Activated CD8-positive, alpha-beta T cell treated with anti-CD3 and anti-CD28 coated beads for 36 hours (primary cell): ENCODE measurements around the gene C1QTNF8. TPM values are rescaled to one million over a fixed set of nuclear protein-coding genes. Genes with fewer than 3 reads are reported as not detected.

Experiments used
- ATAC-seq: fragments of 200-7000 bp; cut with Tn5 transposase; one replicate; pipeline ENCODE4 v1.10.0; 2021; ENCODE audit warnings: mild to moderate bottlenecking, moderate library complexity
- CTCF ChIA-PET: fragments of 350-600 bp; sonication (Branson Sonifier 250); formaldehyde crosslinking; loops from one replicate; lab custom pipeline; 2021; ENCODE audit warnings: antibody characterized with exemption; lab: Charles Lee
- POLR2A ChIA-PET: fragments of 350-600 bp; sonication (Branson Sonifier 250); formaldehyde crosslinking; loops from one replicate; lab custom pipeline; 2021; ENCODE audit warnings: antibody characterized with exemption; lab: Charles Lee
- DNase-seq: peaks from one replicate; pipeline ENCODE4 v3.0.0-alpha.2; 2020
- H3K27ac Mint-ChIP-seq: one replicate; pipeline ENCODE4 v1.8.0; 2021; ENCODE audit warnings: mild to moderate bottlenecking, mixed read lengths
- H3K27me3 Mint-ChIP-seq: one replicate; pipeline ENCODE4 v1.8.0; 2021; ENCODE audit warnings: mixed read lengths
- H3K36me3 Mint-ChIP-seq: one replicate; pipeline ENCODE4 v1.8.0; 2021; ENCODE audit warnings: low read depth, mixed read lengths
- H3K4me1 Mint-ChIP-seq: one replicate; pipeline ENCODE4 v1.8.0; 2021; ENCODE audit warnings: low read depth, mixed read lengths
- H3K4me3 Mint-ChIP-seq: one replicate; pipeline ENCODE4 v1.8.0; 2021; ENCODE audit warnings: mild to moderate bottlenecking, moderate library complexity, mixed read lengths
- H3K9me3 Mint-ChIP-seq: one replicate; pipeline ENCODE4 v1.8.0; 2021; ENCODE audit warnings: mixed read lengths
- intact Hi-C: fragments of 100-400 bp; cut with micrococcal nuclease; formaldehyde crosslinking; loops from one replicate; pipeline ENCODE4 v1.10.0; 2022
- total RNA-seq, 2 experiments: library from RNA; stranded (reverse); gene quantifications; one replicate each; pipeline ENCODE4 v1.2.3, GENCODE V29; 2021
- TF ChIP-seq, protein P1 (sequence below): fragments of 200-600 bp; IDR thresholded peaks from one replicate; pipeline ENCODE4 v1.8.0; 2022; ENCODE audit warnings: antibody characterized with exemption, mild to moderate bottlenecking

The C1QTNF8 gene
- total RNA-seq, 2 experiments from 2014 or later = not detected

DNA sequence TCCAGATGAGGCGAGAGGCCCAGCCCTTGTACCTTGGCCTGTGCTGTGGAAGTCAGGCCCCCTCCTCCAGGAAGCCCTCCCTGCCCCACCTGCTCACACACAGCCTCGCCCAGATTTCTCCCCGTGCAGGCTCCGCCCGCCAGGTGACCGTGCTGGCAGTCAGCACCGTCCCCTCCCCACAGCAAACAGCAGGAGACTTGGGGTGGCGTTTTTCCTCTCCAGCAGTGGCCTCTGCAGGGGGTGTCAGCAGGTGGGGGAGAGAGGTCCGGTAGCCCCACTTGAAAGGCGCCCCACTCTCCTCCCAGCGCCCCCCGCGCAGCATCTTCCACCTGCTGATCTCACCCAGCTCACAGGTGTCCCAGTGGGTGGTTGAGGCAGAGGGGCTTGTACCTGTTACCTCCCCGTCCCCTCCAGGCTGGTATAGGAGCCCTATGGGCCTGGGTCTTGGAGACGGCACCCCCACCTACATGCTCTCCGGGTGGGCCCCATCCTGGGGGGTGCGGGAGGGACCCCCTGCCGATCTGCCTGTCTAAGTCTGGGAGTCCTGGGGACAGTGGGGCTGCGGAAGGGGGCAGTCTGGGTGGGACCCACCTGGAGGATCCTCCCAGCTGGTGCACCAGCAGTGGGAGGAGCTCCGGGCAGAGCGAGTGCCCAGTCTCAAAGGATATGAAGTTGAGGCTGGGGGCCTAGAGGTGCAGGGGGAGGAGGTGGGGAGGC is 4.2 kb upstream of the C1QTNF8 start:
- POLR2A ChIA-PET = interaction anchor here (1.0 kb wide), 1 partner anchor 352 kb away, joined by 3 read pairs; no protein-coding TSS in a partner anchor
- no peaks in the 10 kb centered on the region for H3K36me3 Mint-ChIP-seq
- peaks cover 3% of the 10 kb centered on the region for H3K27me3 Mint-ChIP-seq
- DNase-seq = no peak
- H3K4me3 Mint-ChIP-seq = no peak overlapping the region
- CTCF ChIA-PET = interaction anchor here (1.4 to 1.7 kb wide), 2 partner anchors 45 to 94 kb away, joined by 3 to 5 read pairs; no protein-coding TSS in a partner anchor
- ATAC-seq = no peak
- no peaks in the 10 kb centered on the region for H3K9me3 Mint-ChIP-seq
- H3K27ac Mint-ChIP-seq = no peak overlapping the region
- TF ChIP-seq, protein P1, sequence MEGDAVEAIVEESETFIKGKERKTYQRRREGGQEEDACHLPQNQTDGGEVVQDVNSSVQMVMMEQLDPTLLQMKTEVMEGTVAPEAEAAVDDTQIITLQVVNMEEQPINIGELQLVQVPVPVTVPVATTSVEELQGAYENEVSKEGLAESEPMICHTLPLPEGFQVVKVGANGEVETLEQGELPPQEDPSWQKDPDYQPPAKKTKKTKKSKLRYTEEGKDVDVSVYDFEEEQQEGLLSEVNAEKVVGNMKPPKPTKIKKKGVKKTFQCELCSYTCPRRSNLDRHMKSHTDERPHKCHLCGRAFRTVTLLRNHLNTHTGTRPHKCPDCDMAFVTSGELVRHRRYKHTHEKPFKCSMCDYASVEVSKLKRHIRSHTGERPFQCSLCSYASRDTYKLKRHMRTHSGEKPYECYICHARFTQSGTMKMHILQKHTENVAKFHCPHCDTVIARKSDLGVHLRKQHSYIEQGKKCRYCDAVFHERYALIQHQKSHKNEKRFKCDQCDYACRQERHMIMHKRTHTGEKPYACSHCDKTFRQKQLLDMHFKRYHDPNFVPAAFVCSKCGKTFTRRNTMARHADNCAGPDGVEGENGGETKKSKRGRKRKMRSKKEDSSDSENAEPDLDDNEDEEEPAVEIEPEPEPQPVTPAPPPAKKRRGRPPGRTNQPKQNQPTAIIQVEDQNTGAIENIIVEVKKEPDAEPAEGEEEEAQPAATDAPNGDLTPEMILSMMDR = no peak
- intact Hi-C loops = no loop called here
- no peaks in the 10 kb centered on the region for H3K4me1 Mint-ChIP-seq

DNA sequence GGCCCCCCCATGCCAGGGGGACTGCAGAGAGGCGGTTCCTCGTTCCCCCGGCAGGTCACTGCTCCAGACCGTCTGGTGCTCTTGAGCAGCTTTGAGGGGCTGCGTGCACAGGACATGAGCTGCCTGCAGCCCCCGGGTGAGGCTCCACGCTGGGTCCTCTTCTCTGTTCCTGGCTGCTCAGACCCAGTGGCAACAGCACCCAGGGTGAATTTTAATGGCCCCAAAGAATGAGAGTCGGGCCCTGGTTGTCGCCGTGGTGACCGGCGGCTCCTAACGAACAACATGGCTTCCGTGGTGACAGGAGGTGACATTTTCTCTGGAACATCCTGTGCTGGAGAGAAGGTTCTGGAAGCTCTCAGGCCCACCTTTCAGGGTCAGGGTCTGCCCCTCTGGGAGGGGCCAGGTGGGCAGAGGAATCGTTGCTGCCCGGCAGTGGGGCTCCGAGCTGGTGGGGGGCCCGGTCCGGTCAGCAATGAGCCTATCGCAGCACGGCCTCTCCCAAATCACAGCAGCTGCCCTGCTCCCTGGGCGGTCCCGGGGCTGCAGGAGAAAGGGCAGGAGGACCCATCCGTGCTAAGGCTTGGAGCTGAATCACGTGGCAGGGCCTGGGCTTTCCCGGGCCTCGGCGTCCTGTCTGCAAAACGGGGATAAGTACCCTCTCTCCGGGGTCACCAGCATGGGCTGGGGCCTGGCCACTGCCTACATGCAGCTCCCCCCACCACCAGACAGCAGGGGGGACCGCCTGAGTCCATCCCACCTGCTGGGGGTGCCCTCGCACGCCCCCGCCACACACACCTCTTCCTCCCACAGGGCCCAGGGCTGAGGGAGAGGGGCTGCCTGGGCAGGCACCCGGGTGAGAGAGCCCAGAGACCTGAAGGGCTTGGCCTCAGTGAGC is 3.4 kb upstream of the C1QTNF8 start:
- Mint-ChIP-seq H3K9me3 (no peaks in the 10 kb centered on the region), H3K27me3 (peaks cover 3% of the 10 kb centered on the region), H3K4me1 (no peaks in the 10 kb centered on the region), H3K27ac (no peak overlapping the region), H3K4me3 (no peak overlapping the region), H3K36me3 (no peaks in the 10 kb centered on the region)
- intact Hi-C loops = no loop called here
- ATAC-seq (no peak), DNase-seq (no peak)
- TF ChIP-seq, protein P1 = no peak
- ChIA-PET CTCF (interaction anchor here (1.4 to 1.7 kb wide), 2 partner anchors 44 to 95 kb away, joined by 3 to 5 read pairs; no protein-coding TSS in a partner anchor), POLR2A (interaction anchor here (1.1 kb wide), 1 partner anchor 209 kb away, joined by 3 read pairs; no protein-coding TSS in a partner anchor)

DNA sequence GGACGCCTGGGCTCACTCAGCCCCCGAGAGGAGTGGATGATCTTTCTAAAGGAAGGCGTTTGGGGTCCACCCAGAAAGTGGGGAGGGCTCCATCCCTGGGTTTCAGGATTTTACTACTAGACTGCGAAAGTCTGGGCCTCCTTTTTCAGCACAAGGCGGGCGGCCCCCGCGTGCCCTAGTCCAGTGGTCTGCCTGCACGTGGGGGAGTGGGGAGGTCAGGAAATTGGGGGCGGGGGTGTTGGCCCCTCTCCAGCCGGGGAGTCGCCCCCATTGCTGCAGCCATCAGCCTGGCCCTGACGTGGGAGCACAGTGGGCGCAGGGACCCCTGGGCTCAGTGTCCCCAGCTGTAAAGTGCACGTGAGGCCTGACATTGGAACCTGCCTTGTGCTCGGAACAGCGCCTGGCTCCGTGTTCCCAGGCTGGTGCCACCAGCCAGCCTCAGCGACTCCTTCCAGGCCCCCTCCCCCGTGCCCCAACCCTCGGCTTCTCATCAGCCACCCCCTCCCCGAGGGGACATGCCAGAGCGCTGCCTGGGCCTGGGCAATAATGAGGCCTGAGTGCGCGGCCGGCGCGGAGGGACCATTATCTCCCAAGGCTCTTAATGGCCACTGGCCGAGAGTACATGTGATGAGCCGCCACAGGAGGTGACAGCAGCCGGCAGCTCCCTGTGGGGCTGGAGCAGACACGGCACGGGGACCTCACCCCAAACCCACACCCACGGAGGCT is 2.4 kb upstream of the C1QTNF8 start:
- H3K4me3 Mint-ChIP-seq = no peak overlapping the region
- ATAC-seq (no peak), DNase-seq (no peak)
- ChIA-PET CTCF (no interaction called here), POLR2A (interaction anchor here (1.1 kb wide), 1 partner anchor 210 kb away, joined by 3 read pairs; no protein-coding TSS in a partner anchor)
- intact Hi-C loops = no loop called here
- H3K27me3 Mint-ChIP-seq = no peaks in the 10 kb centered on the region
- TF ChIP-seq, protein P1 = no peak
- no peak overlapping the region for H3K27ac Mint-ChIP-seq
- peaks cover 1% of the 10 kb centered on the region for H3K9me3 Mint-ChIP-seq
- no peaks in the 10 kb centered on the region for H3K36me3 Mint-ChIP-seq
- no peaks in the 10 kb centered on the region for H3K4me1 Mint-ChIP-seq

DNA sequence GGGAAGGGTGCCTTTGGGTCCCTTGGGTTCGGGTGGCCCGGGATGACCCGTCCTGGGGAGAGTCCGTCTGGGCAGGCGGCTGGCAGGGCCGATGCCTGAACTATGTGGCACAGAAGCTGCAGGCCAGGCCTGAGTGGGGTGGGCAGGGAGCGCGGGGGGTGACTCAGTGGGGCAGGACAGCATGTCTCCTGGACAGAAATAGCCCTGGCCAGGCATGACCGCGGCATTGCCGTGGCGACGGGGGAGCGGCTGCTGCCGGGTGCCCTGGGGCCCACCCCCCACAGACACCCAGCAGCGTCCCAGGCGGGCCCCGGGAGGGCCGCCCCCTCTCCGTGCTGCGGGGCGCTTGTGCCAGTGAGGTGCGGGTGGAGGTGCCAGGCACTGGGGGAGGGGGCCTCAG is 1.8 kb upstream of the C1QTNF8 start:
- no peak for ATAC-seq
- no peak overlapping the region for H3K27ac Mint-ChIP-seq
- intact Hi-C loops = no loop called here

More for the DNA sequence above, 1.8 kb upstream of the C1QTNF8 start:
- ChIA-PET CTCF (no interaction called here), POLR2A (no interaction called here)
- DNase-seq = no peak
- H3K4me3 Mint-ChIP-seq = no peak overlapping the region
- no peaks in the 10 kb centered on the region for H3K4me1 Mint-ChIP-seq
- H3K36me3 Mint-ChIP-seq = no peaks in the 10 kb centered on the region
- TF ChIP-seq, protein P1 = no peak
- H3K27me3 Mint-ChIP-seq = no peaks in the 10 kb centered on the region
- peaks cover 2% of the 10 kb centered on the region for H3K9me3 Mint-ChIP-seq
